Loucy (cell line): ENCODE measurements around the gene FBLN7.
"Not testable (repeated sequence)": the region's sequence is repeated elsewhere in the genome, so short reads cannot be mapped to it uniquely, and the experiment has no call there.

Experiments used
- CTCF ChIP-seq: fragments of 200-600 bp; sonication (generic); conservative IDR thresholded peaks from 2 replicates; pipeline ENCODE4 v1.5.1; 2014; ENCODE audit warnings: mild to moderate bottlenecking, antibody characterized with exemption, low read length
- EZH2phosphoT487 ChIP-seq: fragments of 200-600 bp; IDR thresholded peaks from 2 replicates; pipeline ENCODE4 v1.6.1; 2018; ENCODE audit warnings: antibody characterized with exemption, mild to moderate bottlenecking, moderate library complexity, borderline replicate concordance

- not testable (repeated sequence) for TF ChIP-seq CTCF, EZH2phosphoT487
Observed at GRCh38 chr2:112139661-112140204, 1.5 kb downstream of the FBLN7 start.
